Measurements from ENCODE around the gene ANKRD29. TPM values are rescaled to one million over a fixed set of nuclear protein-coding genes. Genes with fewer than 3 reads are reported as not detected.

ANKRD29 gene
- total RNA-seq, 6 donors from 2014 or later, result 50.4 to 150 (median 85.8) TPM

GRCh38 chr18:23627970-23628369, 34.7 kb downstream of the ANKRD29 start:
- DNase-seq (no peak), ATAC-seq (ENCODE audit: low FRiP score in 2 of 2) (no peak)
- no peaks in the 10 kb centered on the region for H3K36me3 ChIP-seq

DNA sequence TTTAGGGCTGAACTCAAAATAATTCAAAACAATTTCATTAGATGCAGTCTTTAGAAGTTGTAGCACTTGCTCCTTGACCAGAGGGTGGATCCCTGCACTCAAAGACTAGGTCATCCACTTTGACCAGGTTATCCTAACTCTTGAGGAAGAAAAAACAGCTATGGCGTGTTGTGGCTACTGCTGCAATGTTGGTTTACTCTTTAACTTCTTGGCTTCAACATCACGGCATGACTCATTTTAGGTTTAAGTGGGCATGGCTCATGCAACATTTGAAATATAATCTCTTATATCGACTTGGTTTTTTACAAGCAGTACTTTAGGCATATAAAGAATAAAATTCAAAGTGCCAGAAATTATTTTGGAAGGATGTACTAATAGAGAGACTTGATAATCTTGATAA, 35.4 kb downstream of the ANKRD29 start:
- Histone ChIP-seq H3K27me3 (no peaks in the 10 kb centered on the region), H3K36me3 (no peaks in the 10 kb centered on the region), H3K4me3 (no peak overlapping the region), H3K9me3 (no peaks in the 10 kb centered on the region), H3K27ac (no peak overlapping the region), H3K4me1 (peaks cover 3 to 15% (median 6%) of the 10 kb centered on the region in 4 donors)
- WGBS, 2 donors, result 67 to 70% methylated on average over 3 of the region's 3 CpGs
- peak in 1 of 2 donors; percentile 58 for DNase-seq
- TF ChIP-seq EP300 (IDR thresholded peaks at IDR 0.05) (peak in 2 of 4 donors; percentile 39 to 82), POLR2A (IDR thresholded peaks at IDR 0.05) (no peak), POLR2AphosphoS5 (IDR thresholded peaks at IDR 0.05) (peak; percentile 17 to 40)
- peak; percentile 12 to 63 for ATAC-seq (ENCODE audit: low FRiP score in 2 of 2)

More at GRCh38 chr18:23627970-23628369, 34.7 kb downstream of the ANKRD29 start:
- Histone ChIP-seq H3K27ac (peak overlapping the region in 1 of 4 donors; percentile 65), H3K4me1 (peaks cover 3 to 15% (median 6%) of the 10 kb centered on the region in 4 donors), H3K27me3 (no peaks in the 10 kb centered on the region), H3K9me3 (no peaks in the 10 kb centered on the region), H3K4me3 (no peak overlapping the region)
- TF ChIP-seq EP300 (IDR thresholded peaks at IDR 0.05) (no peak), POLR2A (IDR thresholded peaks at IDR 0.05) (no peak), POLR2AphosphoS5 (IDR thresholded peaks at IDR 0.05) (no peak)
- TF ChIP-seq, protein P1, sequence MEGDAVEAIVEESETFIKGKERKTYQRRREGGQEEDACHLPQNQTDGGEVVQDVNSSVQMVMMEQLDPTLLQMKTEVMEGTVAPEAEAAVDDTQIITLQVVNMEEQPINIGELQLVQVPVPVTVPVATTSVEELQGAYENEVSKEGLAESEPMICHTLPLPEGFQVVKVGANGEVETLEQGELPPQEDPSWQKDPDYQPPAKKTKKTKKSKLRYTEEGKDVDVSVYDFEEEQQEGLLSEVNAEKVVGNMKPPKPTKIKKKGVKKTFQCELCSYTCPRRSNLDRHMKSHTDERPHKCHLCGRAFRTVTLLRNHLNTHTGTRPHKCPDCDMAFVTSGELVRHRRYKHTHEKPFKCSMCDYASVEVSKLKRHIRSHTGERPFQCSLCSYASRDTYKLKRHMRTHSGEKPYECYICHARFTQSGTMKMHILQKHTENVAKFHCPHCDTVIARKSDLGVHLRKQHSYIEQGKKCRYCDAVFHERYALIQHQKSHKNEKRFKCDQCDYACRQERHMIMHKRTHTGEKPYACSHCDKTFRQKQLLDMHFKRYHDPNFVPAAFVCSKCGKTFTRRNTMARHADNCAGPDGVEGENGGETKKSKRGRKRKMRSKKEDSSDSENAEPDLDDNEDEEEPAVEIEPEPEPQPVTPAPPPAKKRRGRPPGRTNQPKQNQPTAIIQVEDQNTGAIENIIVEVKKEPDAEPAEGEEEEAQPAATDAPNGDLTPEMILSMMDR (IDR thresholded peaks at IDR 0.05), result no peak

DNA sequence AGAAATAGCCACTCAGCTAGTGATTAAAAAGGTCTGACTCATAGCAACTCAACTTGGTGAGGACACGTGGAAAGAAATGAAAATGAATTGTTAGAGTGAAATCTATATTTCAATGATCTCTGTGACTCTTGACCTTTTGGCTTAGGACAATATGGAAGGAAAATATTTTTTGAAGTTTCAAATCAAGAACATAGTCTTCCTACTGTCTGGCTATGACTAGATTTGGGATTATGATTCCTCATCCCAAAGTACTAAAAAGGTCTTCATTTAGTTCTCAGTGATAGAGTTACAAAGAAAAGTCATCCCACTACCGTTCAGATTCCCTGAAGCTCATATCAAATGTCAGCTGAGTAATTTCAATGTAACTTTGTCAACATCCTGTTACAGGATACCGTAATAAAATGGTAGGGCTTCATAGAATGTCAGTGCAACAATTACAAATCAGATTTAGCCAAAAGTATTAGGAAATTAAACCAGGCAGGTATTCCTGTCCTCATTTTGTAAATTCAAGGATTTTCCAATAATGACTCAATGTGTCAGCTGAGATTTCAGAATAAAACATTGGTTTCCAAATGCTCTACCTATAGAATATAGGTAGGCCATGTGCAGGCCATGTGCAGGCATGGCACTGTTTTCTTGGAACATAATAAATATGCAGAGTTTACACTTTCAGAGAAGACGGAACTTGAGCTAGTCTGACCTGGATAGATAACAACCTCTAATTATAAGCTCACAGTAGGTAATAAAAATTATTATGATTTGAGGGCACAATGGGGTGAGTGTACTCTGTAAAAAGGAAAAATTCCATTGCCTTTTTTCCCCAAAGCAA, 36.0 kb downstream of the ANKRD29 start:
- Histone ChIP-seq H3K4me1 (peaks cover 3 to 15% (median 6%) of the 10 kb centered on the region in 4 donors), H3K9me3 (no peaks in the 10 kb centered on the region), H3K27me3 (no peaks in the 10 kb centered on the region), H3K4me3 (no peak overlapping the region), H3K36me3 (no peaks in the 10 kb centered on the region), H3K27ac (no peak overlapping the region)
- TF ChIP-seq, protein P1 (IDR thresholded peaks at IDR 0.05), result no peak
- TF ChIP-seq EP300 (IDR thresholded peaks at IDR 0.05) (no peak), POLR2A (IDR thresholded peaks at IDR 0.05) (no peak), POLR2AphosphoS5 (IDR thresholded peaks at IDR 0.05) (no peak)
- no peak for ATAC-seq (ENCODE audit: low FRiP score in 2 of 2)
- DNase-seq, result no peak
- 37 to 48% methylated on average over 4 of the region's 4 CpGs for WGBS, 2 donors

- no peak for DNase-seq
- peaks cover 0 to 8% (median 0%) of the 10 kb centered on the region in 4 donors for H3K27me3 ChIP-seq
- H3K36me3 ChIP-seq, result no peaks in the 10 kb centered on the region
- no peak for ATAC-seq (ENCODE audit: low FRiP score in 2 of 2)
- H3K27ac ChIP-seq, result no peak overlapping the region
- TF ChIP-seq, protein P1 (IDR thresholded peaks at IDR 0.05), result no peak
- TF ChIP-seq POLR2A (IDR thresholded peaks at IDR 0.05) (no peak), EP300 (IDR thresholded peaks at IDR 0.05) (no peak), POLR2AphosphoS5 (IDR thresholded peaks at IDR 0.05) (no peak)
- no peak overlapping the region for H3K4me3 ChIP-seq
- H3K4me1 ChIP-seq, result peaks cover 5 to 23% (median 14%) of the 10 kb centered on the region in 4 donors
- 87 to 89% methylated on average over 3 of the region's 3 CpGs for WGBS, 2 donors
- no peaks in the 10 kb centered on the region for H3K9me3 ChIP-seq
Observed at GRCh38 chr18:23623040-23623439, 39.7 kb downstream of the ANKRD29 start.

DNA sequence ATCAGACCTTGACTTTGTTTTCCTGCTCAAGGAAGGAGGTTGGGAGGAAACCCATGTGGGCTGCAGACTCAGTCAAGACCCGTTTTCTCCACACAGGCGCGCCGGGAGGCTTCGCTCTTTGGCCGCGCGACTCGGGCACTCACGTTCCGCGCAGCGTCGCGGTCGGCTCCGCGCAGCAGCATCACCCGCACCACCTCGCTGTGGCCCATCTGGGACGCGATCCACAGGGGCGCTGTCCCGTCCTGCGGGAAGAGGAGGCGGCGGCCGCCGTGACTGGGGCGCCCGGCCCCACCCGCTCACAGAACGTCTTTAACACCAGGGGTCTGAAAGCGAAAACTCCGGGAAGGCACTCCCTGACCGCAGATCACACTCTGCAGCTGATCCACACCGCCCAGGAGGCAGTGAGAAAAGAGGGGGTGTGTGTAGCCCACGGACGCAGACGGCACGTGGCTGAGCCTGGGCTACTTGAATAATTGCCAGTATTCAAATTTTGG, 43.3 kb downstream of the ANKRD29 start:
- DNase-seq, result peak in 1 of 2 donors; percentile 88
- Histone ChIP-seq H3K36me3 (no peaks in the 10 kb centered on the region), H3K4me1 (peaks cover 7 to 21% (median 14%) of the 10 kb centered on the region in 4 donors), H3K27ac (peak overlapping the region; percentile 6 to 68 (median 47)), H3K4me3 (peak overlapping the region in 3 of 4 donors; percentile 36 to 55 (median 49)), H3K9me3 (no peaks in the 10 kb centered on the region), H3K27me3 (peaks cover 0 to 8% (median 0%) of the 10 kb centered on the region in 4 donors)
- ATAC-seq (ENCODE audit: low FRiP score in 2 of 2), result peak; percentile 45 to 76
- WGBS, 2 donors, result 3 to 11% methylated on average over 14 to 27 of the region's 41 CpGs
- TF ChIP-seq POLR2A (IDR thresholded peaks at IDR 0.05), result peak in 1 of 4 donors; percentile 19
- TF ChIP-seq, protein P1 (IDR thresholded peaks at IDR 0.05), result no peak
